Gastroesophageal sphincter (tissue), 4 donors: ENCODE measurements around the gene RAPGEF2. TPM values are rescaled to one million over a fixed set of nuclear protein-coding genes. Genes with fewer than 3 reads are reported as not detected.

Source experiments
- ATAC-seq: fragments of 150-250 bp; one replicate; pipeline ENCODE4 v1.9.1; 2016; ENCODE audit warnings: mild to moderate bottlenecking, moderate library complexity
- H3K27ac ChIP-seq, 4 donors: fragments of 200-600 bp; sonication (generic) in 3 of 4; 1 replicate in 3 of 4; 2 replicates in 1 of 4; pipeline ENCODE4 v1.5.1; 2016 to 2019
- H3K27me3 ChIP-seq: fragments of 200-600 bp; sonication (generic); one replicate; pipeline ENCODE4 v1.5.1; 2019
- H3K36me3 ChIP-seq, 2 donors: fragments of 200-600 bp; sonication (generic); one replicate each; pipeline ENCODE4 v1.5.1; 2019; ENCODE audit warnings: control low read depth in 1 of 2
- H3K4me1 ChIP-seq, 3 donors: fragments of 200-600 bp; sonication (generic); 1 replicate in 2 of 3; 2 replicates in 1 of 3; pipeline ENCODE4 v1.5.1; 2016 to 2019; ENCODE audit warnings: control low read depth in 2 of 3
- H3K4me3 ChIP-seq, 2 donors: fragments of 200-600 bp; sonication (generic); one replicate each; pipeline ENCODE4 v1.5.1; 2019; ENCODE audit warnings: mild to moderate bottlenecking in 1 of 2, moderate library complexity in 1 of 2
- H3K9me3 ChIP-seq, 3 donors: fragments of 200-600 bp; sonication (generic); one replicate each; pipeline ENCODE4 v1.5.1; 2017 to 2019; ENCODE audit warnings: control low read depth in 2 of 3
- EP300 ChIP-seq: sonication (generic); formaldehyde crosslinking; IDR thresholded peaks from one replicate; pipeline ENCODE4 v1.6.1; 2017; ENCODE audit warnings: antibody characterized with exemption, mild to moderate bottlenecking
- POLR2A ChIP-seq, 2 donors: fragments of 450-650 bp; IDR thresholded peaks; one replicate each; pipeline ENCODE4 v1.6.1; 2017; ENCODE audit warnings: antibody characterized with exemption in 2 of 2, mild to moderate bottlenecking in 2 of 2, moderate library complexity in 1 of 2
- POLR2AphosphoS5 ChIP-seq: sonication (generic); formaldehyde crosslinking; IDR thresholded peaks from one replicate; pipeline ENCODE4 v1.6.1; 2017; ENCODE audit warnings: antibody characterized with exemption
- WGBS, 2 donors: methylation state at CpG; one replicate each; pipeline ENCODE4 v1.1.5; 2018; ENCODE audit warnings: low coverage in 1 of 2; 5-methylcytosine and 5-hydroxymethylcytosine counted together
- total RNA-seq, 4 donors: library from RNA; depleted of rRNA; stranded (reverse); fragments of >200 nt; gene quantifications; one replicate each; pipeline ENCODE4 v1.1.0, GENCODE V29; 2016
- TF ChIP-seq, protein P1 (sequence below), 4 experiments: fragments of 200-600 bp in 2 of 4; fragments of 450-650 bp in 2 of 4; sonication (generic) in 1 of 4; IDR thresholded peaks; one replicate each; pipeline ENCODE4 v1.5.1; 2017 to 2019; ENCODE audit warnings: antibody characterized with exemption in 4 of 4, mild to moderate bottlenecking in 2 of 4, moderate library complexity in 2 of 4

The RAPGEF2 gene, protein sequence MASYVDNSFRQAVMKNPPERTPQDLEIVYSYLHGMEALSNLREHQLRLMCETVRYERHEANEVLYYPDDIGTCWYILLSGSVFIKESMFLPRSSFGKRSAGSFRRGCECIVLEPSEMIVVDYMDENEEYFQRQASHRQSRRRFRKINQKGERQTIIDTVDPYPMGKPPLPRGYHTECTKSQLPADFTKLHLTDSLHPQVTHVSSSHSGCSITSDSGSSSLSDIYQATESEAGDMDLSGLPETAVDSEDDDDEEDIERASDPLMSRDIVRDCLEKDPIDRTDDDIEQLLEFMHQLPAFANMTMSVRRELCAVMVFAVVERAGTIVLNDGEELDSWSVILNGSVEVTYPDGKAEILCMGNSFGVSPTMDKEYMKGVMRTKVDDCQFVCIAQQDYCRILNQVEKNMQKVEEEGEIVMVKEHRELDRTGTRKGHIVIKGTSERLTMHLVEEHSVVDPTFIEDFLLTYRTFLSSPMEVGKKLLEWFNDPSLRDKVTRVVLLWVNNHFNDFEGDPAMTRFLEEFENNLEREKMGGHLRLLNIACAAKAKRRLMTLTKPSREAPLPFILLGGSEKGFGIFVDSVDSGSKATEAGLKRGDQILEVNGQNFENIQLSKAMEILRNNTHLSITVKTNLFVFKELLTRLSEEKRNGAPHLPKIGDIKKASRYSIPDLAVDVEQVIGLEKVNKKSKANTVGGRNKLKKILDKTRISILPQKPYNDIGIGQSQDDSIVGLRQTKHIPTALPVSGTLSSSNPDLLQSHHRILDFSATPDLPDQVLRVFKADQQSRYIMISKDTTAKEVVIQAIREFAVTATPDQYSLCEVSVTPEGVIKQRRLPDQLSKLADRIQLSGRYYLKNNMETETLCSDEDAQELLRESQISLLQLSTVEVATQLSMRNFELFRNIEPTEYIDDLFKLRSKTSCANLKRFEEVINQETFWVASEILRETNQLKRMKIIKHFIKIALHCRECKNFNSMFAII (N-terminal part only)
- 10 to 100 TPM; 49.5 to 67.5 (median 60.9) TPM for total RNA-seq

DNA sequence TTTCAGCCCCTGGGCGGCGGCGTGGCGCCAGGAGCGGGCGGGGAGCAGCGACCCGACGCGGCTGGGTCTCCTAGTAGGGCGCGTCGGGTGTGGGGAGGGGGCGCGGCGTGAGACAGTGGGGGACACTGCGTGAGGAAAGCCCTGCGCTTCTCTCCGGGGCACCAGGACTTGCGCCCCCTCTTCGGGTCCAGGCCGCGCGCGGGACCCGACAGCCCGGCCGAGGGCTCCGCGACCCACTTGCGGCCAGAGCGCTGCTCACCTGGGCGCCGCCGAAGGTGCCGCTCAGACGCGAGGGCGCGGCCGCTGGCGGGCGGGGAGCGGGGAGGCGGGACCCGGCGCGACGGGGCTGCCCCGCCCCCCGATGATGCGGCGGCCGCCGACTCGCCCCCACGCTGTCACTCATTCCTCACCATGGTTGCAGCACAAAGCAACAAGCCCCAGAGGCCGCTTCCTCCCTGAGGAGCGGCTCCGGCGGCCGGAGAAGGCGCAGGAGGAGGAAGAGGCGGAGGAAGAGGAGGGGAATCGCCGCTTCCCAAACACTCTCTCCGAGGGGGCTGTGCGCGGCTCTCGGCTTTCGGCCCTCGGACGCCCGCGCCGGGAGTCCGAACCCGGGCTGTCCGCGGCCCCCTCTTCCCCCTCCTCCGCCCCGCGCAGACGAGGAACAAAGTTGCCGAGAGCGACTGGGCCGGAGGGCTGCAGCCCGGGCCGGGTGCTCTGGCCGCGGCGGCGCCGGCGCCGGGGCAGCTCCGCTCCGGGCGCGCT is at the start of gene RAPGEF2:
Gene RAPGEF2 (plus strand): TSS at position 458 of the 762 bp plus-strand sequence. CDS start 1,084 bp downstream, outside the sequence.
- Histone ChIP-seq H3K4me3 (peak within 1 kb of the TSS; percentile 83 to 97), H3K9me3 (no peaks in the 10 kb centered on the region), H3K36me3 (no peaks in the 10 kb centered on the region), H3K27ac (peak within 1 kb of the TSS; percentile 80 to 99 (median 97)), H3K27me3 (no peaks in the 10 kb centered on the region), H3K4me1 (peaks cover 7 to 40% (median 14%) of the 10 kb centered on the region in 3 donors)
- TF ChIP-seq POLR2AphosphoS5 (peak; percentile 92), POLR2A (IDR thresholded peaks at IDR 0.05) (peak; percentile 86 to 91), EP300 (no peak)
- ATAC-seq: peak; percentile 96
- 0% methylated on average over 5 of the region's 100 CpGs; no CpG with 5 or more reads in 1 of the 2 donors for WGBS, 2 donors

DNA sequence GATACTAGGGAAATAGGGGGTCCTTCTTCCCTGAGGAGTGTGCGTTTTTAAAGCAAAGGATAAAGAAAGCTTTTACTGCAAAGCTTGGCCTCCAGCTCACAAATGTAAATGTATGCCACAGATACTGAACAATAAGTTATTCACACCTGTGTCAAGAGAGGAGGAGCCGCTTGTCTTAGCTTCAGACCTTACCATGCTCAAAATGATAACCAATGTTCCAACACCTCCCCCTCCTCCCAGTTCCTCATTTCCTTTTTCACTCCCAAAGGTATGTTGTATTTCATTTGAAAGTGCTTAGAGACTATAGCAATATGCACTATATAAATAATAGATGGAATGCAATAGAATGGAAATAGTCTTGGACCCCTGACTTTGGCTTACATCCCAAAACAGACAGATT is 47.0 kb upstream of the RAPGEF2 start:
- Histone ChIP-seq H3K9me3 (no peaks in the 10 kb centered on the region), H3K4me3 (no peak overlapping the region), H3K27ac (no peak overlapping the region), H3K27me3 (no peaks in the 10 kb centered on the region), H3K36me3 (no peaks in the 10 kb centered on the region), H3K4me1 (no peaks in the 10 kb centered on the region)
- WGBS, 2 donors: 94 to 95% methylated on average over 2 of the region's 2 CpGs
- no peak for ATAC-seq
- TF ChIP-seq POLR2A (IDR thresholded peaks at IDR 0.05): no peak
- no peak for TF ChIP-seq EP300
- TF ChIP-seq POLR2AphosphoS5: no peak
- TF ChIP-seq, protein P1, sequence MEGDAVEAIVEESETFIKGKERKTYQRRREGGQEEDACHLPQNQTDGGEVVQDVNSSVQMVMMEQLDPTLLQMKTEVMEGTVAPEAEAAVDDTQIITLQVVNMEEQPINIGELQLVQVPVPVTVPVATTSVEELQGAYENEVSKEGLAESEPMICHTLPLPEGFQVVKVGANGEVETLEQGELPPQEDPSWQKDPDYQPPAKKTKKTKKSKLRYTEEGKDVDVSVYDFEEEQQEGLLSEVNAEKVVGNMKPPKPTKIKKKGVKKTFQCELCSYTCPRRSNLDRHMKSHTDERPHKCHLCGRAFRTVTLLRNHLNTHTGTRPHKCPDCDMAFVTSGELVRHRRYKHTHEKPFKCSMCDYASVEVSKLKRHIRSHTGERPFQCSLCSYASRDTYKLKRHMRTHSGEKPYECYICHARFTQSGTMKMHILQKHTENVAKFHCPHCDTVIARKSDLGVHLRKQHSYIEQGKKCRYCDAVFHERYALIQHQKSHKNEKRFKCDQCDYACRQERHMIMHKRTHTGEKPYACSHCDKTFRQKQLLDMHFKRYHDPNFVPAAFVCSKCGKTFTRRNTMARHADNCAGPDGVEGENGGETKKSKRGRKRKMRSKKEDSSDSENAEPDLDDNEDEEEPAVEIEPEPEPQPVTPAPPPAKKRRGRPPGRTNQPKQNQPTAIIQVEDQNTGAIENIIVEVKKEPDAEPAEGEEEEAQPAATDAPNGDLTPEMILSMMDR (IDR thresholded peaks at IDR 0.05): no peak

DNA sequence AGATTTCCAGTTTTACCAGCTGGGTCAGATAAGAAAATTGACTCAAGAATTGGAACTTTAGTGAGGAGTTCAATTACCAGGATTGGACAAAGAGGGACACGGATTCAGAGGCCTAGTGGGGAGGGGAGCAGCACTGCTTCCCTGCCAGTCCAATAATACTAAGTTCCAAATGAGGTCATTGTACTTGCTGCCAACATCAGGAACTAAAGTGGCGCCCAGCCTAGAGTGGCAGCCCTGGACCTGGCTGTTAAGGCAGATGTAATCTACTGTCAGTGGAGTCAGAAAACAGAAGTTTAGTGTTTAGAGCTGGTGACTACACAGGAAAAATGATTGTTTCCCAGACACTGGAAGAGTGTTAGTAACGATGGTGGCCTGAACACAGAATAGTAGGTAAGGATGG is 42.7 kb upstream of the RAPGEF2 start:
- Histone ChIP-seq H3K27me3 (no peaks in the 10 kb centered on the region), H3K4me3 (no peak overlapping the region), H3K36me3 (no peaks in the 10 kb centered on the region), H3K27ac (no peak overlapping the region), H3K9me3 (no peaks in the 10 kb centered on the region), H3K4me1 (no peaks in the 10 kb centered on the region)
- ATAC-seq: no peak
- 58 to 61% methylated on average over 2 of the region's 3 CpGs for WGBS, 2 donors
- TF ChIP-seq, protein P1 (IDR thresholded peaks at IDR 0.05): no peak
- TF ChIP-seq EP300 (no peak), POLR2AphosphoS5 (no peak), POLR2A (IDR thresholded peaks at IDR 0.05) (no peak)

DNA sequence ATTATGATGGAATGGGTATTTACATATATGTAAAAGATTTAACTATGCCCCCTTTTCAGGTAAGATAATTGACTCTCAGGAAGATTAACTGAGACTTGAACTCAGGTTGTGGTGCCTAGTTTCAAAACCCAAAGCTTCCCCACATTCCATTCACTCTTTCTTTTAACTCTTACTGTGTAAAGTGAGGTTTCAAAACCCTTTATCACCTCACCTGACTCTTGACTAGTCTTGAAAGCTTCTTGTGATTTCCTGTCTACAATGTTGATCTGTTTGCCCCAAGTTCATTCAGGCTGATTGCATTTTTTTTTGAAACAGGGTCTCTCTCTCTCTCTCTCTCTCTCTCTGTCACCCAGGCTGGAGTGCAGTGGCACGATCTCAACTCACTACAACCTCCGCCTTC is 40.5 kb upstream of the RAPGEF2 start:
- TF ChIP-seq, protein P1 (IDR thresholded peaks at IDR 0.05): no peak
- TF ChIP-seq POLR2AphosphoS5 (no peak), POLR2A (IDR thresholded peaks at IDR 0.05) (no peak), EP300 (no peak)
- Histone ChIP-seq H3K4me3 (no peak overlapping the region), H3K27ac (no peak overlapping the region), H3K4me1 (no peaks in the 10 kb centered on the region), H3K27me3 (no peaks in the 10 kb centered on the region), H3K36me3 (no peaks in the 10 kb centered on the region), H3K9me3 (no peaks in the 10 kb centered on the region)
- 50% methylated on average over 2 of the region's 2 CpGs; no CpG with 5 or more reads in 1 of the 2 donors for WGBS, 2 donors
- no peak for ATAC-seq
